AG20443 (cell line): ENCODE results near the gene REEP2.
"Not testable (repeated sequence)": the region's sequence is repeated elsewhere in the genome, so short reads cannot be mapped to it uniquely, and the experiment has no call there.

Source experiments
- DNase-seq: peaks from one replicate; pipeline ENCODE4 v3.0.0; 2012; ENCODE audit warnings: low spot score, mixed read lengths

Gene REEP2

DNA sequence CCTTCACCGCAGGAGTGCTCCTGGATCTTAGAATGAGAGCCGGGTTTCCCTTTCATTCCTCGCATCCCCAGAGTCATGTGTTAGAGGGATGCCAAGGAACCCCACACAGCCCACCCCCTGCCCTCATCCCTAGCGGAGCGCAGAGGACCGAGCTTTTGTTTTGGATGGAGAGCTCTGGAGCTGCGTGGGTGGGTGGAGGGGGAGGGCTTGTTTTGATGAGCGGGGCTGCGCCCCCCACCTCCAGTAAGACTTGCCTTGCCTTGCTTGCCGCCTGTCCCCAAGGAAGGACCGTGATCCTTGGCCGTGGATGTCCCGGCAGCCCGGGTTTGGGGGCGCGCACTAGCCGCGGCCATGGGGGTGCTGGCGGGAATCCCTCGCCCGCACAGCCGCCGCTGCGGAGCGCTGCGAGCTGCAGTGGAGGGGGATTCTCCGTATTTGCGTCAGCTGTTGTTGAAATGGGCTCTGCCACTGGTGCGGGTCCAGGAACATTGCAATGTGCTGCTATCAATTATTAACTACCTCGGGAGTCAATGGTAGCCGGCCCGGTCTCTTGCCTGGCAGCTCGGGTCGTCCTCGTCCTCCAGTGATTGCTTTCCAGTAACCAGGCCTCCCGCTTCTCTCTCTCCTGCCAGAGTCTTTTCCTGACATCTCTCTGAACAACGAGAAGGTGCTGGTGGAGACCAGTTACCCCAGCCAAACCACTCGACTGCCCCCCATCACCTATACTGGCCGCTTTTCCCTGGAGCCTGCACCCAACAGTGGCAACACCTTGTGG, 27.5 kb downstream of the REEP2 start:
- DNase-seq, result no peak

GRCh38 chr5:138466900-138467710, 28.2 kb downstream of the REEP2 start:
- DNase-seq, result no peak

DNA sequence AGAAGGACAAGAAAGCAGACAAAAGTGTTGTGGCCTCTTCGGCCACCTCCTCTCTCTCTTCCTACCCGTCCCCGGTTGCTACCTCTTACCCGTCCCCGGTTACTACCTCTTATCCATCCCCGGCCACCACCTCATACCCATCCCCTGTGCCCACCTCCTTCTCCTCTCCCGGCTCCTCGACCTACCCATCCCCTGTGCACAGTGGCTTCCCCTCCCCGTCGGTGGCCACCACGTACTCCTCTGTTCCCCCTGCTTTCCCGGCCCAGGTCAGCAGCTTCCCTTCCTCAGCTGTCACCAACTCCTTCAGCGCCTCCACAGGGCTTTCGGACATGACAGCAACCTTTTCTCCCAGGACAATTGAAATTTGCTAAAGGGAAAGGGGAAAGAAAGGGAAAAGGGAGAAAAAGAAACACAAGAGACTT, 28.9 kb downstream of the REEP2 start:
- DNase-seq, result no peak

GRCh38 chr5:138468133-138468965, 29.5 kb downstream of the REEP2 start:
- no peak for DNase-seq

- no peak for DNase-seq
These were observed 30.2 kb downstream of the REEP2 start for GRCh38 chr5:138468966-138469539.

DNA sequence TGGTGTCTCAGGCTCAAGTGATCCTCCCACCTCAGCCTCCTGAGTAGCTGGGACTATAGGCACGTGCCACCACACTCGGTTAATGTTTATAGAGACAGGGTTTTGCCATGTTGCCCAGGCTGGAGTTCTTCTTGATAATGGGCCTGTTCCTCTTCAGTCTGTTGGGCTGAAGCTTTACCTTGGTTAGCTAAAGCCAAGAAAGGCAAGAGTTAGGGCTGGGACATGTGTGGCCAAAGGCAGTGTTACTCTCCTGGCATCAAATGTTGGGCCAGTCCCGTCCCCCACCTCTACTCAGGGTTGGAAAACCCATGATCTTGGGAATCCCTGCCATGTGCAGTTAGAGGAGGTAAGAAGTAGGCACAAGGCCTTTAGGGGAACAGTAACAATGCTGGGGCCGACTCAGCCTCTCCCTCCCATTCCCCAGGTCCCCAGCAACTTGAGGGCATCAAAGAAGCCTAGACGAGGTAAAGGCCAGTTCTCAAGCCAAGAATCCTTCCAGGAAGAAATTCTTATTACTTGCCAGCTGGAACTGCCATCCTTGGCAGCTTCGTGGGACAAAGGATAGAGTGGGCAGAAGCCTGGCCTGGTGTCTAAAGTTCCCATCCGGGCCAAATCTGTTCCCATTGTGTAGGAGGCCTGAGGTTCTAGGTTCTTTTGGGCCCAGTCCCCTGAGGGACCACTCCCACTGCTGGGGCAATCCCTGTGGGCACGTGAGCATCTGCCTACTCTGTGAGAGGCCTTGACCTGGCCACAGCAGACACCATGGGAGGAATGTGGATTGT, 30.9 kb downstream of the REEP2 start:
- peak; percentile 47 for DNase-seq

DNA sequence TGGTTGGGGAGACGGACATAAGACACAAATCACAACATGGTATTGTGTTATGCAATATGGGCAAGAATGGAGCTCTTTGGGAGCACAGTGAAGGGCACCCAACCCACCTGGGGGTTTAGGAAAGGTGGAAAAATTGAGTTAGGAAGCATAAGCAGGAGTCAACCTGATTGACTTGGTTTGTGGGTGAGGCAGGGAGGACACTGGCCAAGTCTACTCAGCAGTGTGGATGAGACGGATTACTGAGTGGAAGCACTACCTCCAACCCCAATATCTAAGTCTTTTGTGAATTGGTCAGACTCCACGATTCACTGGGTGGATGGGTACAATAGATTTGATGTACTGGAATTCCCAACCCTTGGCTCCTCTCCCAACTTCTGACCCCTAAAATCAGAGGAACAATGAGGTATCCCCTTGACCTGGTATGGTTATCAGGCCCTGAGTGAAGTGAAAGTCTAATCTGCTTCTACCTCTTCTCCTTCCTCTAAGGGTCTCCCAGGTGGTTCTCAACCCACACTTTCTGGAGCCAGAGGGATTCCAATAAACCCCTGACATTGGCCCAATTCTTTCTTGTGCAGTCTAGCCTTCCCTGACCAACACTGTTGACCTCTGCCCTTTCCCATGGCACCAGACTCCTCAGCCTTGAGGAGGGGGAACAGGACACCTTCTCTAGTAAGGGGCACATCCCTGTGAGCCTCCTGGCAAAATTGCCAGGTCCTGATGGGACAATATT, 31.6 kb downstream of the REEP2 start:
- DNase-seq, result no peak

- DNase-seq, result no peak
These were observed 32.1 kb downstream of the REEP2 start for GRCh38 chr5:138471052-138471361.

DNA sequence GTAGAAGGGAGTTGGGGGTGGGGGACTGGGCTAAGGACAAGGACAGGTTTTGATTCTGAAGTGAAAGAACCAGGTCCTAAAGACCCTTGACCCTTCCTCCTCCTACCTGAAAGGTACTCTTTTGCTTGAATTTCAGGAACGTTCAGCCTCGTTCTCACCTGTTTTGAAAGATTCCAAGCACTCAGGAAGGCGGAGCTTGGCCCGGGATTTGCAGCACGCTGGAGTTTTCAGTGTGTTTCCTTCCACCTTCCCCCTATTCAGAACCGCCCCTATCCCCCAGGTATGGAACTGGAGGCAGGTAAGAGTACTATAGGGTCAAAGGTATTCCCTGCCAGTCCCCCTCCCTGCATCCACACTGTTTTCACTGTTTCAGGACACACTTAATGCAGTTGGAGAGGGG, 33.5 kb downstream of the REEP2 start:
- no peak for DNase-seq

- DNase-seq, result not testable (repeated sequence)
These were observed 34.3 kb downstream of the REEP2 start for GRCh38 chr5:138473151-138473550.

GRCh38 chr5:138476918-138477317, 38.1 kb downstream of the REEP2 start:
- DNase-seq, result no peak

- DNase-seq, result no peak
These were observed 43.8 kb downstream of the REEP2 start for GRCh38 chr5:138482638-138483037.

DNA sequence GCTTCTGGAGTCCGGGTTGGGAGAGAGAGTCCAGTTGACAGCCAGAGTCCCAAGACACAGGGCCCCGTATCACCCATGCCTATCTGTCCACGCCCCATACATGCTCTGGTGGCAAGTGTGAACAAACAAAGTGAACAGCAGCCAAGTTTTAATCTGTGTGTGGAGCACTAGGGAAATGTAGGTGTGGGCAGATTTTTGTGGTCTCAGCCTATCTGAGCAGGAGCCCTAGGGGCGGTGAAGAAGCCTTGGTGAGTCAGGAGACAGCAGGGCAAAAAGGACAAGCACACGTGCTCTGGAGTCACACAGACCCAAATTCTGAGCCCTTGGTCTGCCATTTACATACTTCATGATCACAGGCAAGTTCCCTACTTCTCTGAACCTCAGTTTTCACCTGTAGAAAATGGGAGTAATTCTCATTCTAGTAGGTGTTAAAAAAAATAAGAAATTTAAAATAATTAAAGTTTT, 49.7 kb downstream of the REEP2 start:
- peak; percentile 67 for DNase-seq

- DNase-seq, result no peak
These were observed 50.8 kb downstream of the REEP2 start for GRCh38 chr5:138489683-138490061.

DNA sequence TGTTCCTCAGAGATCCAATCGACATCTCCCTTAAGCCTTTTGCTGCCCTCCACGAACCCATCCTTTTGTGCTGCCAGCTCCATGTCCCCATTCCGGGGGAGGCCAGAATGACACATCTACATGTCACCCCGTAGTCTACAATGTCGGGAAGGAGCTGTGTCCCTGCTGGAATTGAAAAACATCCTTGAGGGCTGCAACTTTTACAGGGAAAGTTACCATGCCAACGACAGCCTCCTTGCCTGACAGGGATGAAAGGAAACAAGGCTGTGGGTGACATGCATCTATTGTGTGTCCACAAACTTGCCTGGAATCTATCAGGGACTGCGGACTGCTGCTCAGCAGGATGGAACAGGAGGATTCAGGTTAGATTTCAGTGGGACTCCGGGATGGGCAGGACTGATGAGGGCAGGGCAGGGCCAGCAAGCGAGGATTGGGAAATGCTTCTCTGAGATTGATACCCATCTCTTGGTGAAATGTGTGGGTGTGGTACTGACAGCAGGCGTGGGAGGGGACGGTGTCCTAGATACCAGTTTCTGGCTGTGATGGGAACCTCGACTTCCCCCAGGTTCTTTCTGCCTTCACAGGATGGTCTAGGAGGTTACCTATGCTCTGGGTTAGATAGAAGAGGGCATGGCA, 51.9 kb downstream of the REEP2 start:
- DNase-seq, result no peak

DNA sequence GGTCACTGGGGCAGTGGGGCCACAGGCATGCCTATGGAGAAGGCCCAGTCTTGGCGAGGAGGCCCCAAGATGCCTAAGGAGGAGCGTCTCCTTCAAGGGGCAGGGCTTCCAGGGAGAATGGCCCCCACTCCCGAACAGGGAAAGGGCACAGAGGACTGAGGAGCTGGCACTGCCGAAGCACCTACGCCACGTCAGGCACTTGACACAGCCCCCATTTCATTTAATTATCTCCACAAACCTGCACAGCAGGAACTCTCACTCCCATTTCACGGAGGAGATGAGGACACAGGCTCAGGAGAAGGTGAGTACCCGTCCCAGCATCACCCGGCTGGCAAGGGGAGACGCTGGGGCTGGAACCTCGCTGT, 52.4 kb downstream of the REEP2 start:
- DNase-seq, result no peak

GRCh38 chr5:138491669-138492559, 53.1 kb downstream of the REEP2 start:
- peak; percentile 97 for DNase-seq

GRCh38 chr5:138492560-138493045, 53.7 kb downstream of the REEP2 start:
- DNase-seq, result no peak

- no peak for DNase-seq
These were observed 56.5 kb downstream of the REEP2 start for GRCh38 chr5:138495351-138495750.
